Left lung (tissue), 10 donors: Measurements from ENCODE around the gene C6. TPM values are rescaled to one million over a fixed set of nuclear protein-coding genes. Genes with fewer than 3 reads are reported as not detected.

Source experiments
- ATAC-seq: fragments of 200-7000 bp; cut with Tn5 transposase; one replicate; pipeline ENCODE4 v1.9.1; 2020; ENCODE audit warnings: moderate library complexity
- DNase-seq, 4 donors: peaks; one replicate each; pipeline ENCODE4 v3.0.0-alpha.2; 2013 to 2020
- H3K27ac ChIP-seq, 2 donors: fragments of 200-600 bp; sonication (generic) in 1 of 2; one replicate each; pipeline versions ENCODE4 v1.5.0 to v1.8.0; 2020 to 2021
- H3K27me3 ChIP-seq, 2 donors: fragments of 200-600 bp; sonication (generic) in 1 of 2; one replicate each; pipeline versions ENCODE4 v1.5.0 to v1.8.0; 2020 to 2021
- H3K36me3 ChIP-seq, 2 donors: fragments of 200-600 bp; sonication (generic) in 1 of 2; one replicate each; pipeline versions ENCODE4 v1.5.0 to v1.8.0; 2020 to 2021
- H3K4me1 ChIP-seq, 2 donors: fragments of 200-600 bp; one replicate each; pipeline ENCODE4 v1.8.0; 2021
- H3K4me3 ChIP-seq, 2 donors: fragments of 200-600 bp; sonication (generic) in 1 of 2; one replicate each; pipeline versions ENCODE4 v1.5.0 to v1.8.0; 2020 to 2021; ENCODE audit warnings: mild to moderate bottlenecking in 1 of 2
- H3K9me3 ChIP-seq, 2 donors: fragments of 200-600 bp; sonication (generic) in 1 of 2; one replicate each; pipeline versions ENCODE4 v1.5.0 to v1.8.0; 2020 to 2021
- CTCF ChIP-seq, 2 donors: fragments of 200-600 bp; sonication (generic) in 1 of 2; IDR thresholded peaks; one replicate each; pipeline versions ENCODE4 v1.5.0 to v1.8.0; 2021; ENCODE audit warnings: antibody characterized with exemption in 2 of 2
- intact Hi-C, 2 donors: fragments of 100-400 bp; cut with DNase I; formaldehyde crosslinking; loops; one replicate each; pipeline versions ENCODE4 v1.11.2 to v1.14.2; 2022
- polyA plus RNA-seq, 6 donors: library from polyadenylated mRNA; unstranded; fragments of 120-200 nt; gene quantifications; one replicate each; pipeline ENCODE4 v1.2.1, GENCODE V29; 2013; ENCODE audit not compliant: insufficient read length in 6 of 6
- total RNA-seq, 2 donors: library from RNA; stranded (reverse); fragmentation: NEBNext Ultra II Directional; extraction: Animal tissue kit (Norgen Biotek cat#: 25700); gene quantifications; one replicate each; pipeline ENCODE4 v1.2.1, GENCODE V29; 2021
- donor health status: DM: no; HTN: yes; CAD: no.
- donor health status: DM: no; HTN: no; CAD: no.

Gene C6
- total and polyA plus RNA-seq, 8 donors, result 0.46 to 6.1 (median 2.8) TPM

GRCh38 chr5:41143131-41143901 lies 70.0 kb downstream of the C6 start:
- Histone ChIP-seq H3K4me3 (no peak overlapping the region), H3K36me3 (no peaks in the 10 kb centered on the region), H3K27me3 (no peaks in the 10 kb centered on the region), H3K4me1 (no peaks in the 10 kb centered on the region), H3K27ac (no peak overlapping the region), H3K9me3 (no peaks in the 10 kb centered on the region)
- intact Hi-C loops, result no loop called here
- no peak for TF ChIP-seq CTCF (IDR thresholded peaks at IDR 0.05)
- DNase-seq, result no peak
- ATAC-seq, result no peak

GRCh38 chr5:41127967-41128690 lies 85.2 kb downstream of the C6 start:
- DNase-seq (no peak), ATAC-seq (peak; percentile 53)
- Histone ChIP-seq H3K36me3 (no peaks in the 10 kb centered on the region), H3K4me3 (no peak overlapping the region), H3K9me3 (no peaks in the 10 kb centered on the region), H3K27ac (no peak overlapping the region), H3K4me1 (no peaks in the 10 kb centered on the region), H3K27me3 (no peaks in the 10 kb centered on the region)
- no peak for TF ChIP-seq CTCF (IDR thresholded peaks at IDR 0.05)
- intact Hi-C loops, result no loop called here

- no peaks in the 10 kb centered on the region for H3K36me3 ChIP-seq
- H3K4me3 ChIP-seq, result no peak overlapping the region
- H3K27me3 ChIP-seq, result no peaks in the 10 kb centered on the region
- no peaks in the 10 kb centered on the region for H3K4me1 ChIP-seq
- H3K9me3 ChIP-seq, result no peaks in the 10 kb centered on the region
- no peak for ATAC-seq
- DNase-seq, result no peak
- TF ChIP-seq CTCF (IDR thresholded peaks at IDR 0.05), result no peak
- intact Hi-C loops, result no loop called here
- H3K27ac ChIP-seq, result no peak overlapping the region
Observed at GRCh38 chr5:41122459-41122858, 90.9 kb downstream of the C6 start.

- DNase-seq (peak in 1 of 4 donors; percentile 56), ATAC-seq (no peak)
- Histone ChIP-seq H3K4me1 (no peaks in the 10 kb centered on the region), H3K27ac (no peak overlapping the region), H3K9me3 (no peaks in the 10 kb centered on the region), H3K27me3 (no peaks in the 10 kb centered on the region), H3K4me3 (no peak overlapping the region), H3K36me3 (no peaks in the 10 kb centered on the region)
- intact Hi-C loops, result no loop called here
- no peak for TF ChIP-seq CTCF (IDR thresholded peaks at IDR 0.05)
Observed at GRCh38 chr5:41120600-41120999, 92.7 kb downstream of the C6 start.

- DNase-seq (no peak), ATAC-seq (no peak)
- no peak for TF ChIP-seq CTCF (IDR thresholded peaks at IDR 0.05)
- H3K27me3 ChIP-seq, result no peaks in the 10 kb centered on the region
- no peak overlapping the region for H3K27ac ChIP-seq
- H3K4me1 ChIP-seq, result no peaks in the 10 kb centered on the region
- no peaks in the 10 kb centered on the region for H3K9me3 ChIP-seq
- no peaks in the 10 kb centered on the region for H3K36me3 ChIP-seq
- no peak overlapping the region for H3K4me3 ChIP-seq
- intact Hi-C loops, result no loop called here
Observed at GRCh38 chr5:41118177-41118576, 95.2 kb downstream of the C6 start.
